ENCODE measurements around the gene AQP4. TPM values are rescaled to one million over a fixed set of nuclear protein-coding genes. Genes with fewer than 3 reads are reported as not detected.

Gene AQP4
- total RNA-seq, 1 experiment from 2014 or later: not detected

- no TSS peak for BruUV-seq (replicated peaks)
- intact Hi-C loops (cut with micrococcal nuclease): no loop called here
- no peak overlapping the region for H3K4me3 Mint-ChIP-seq (ENCODE audit: unreplicated experiment)
- TF ChIP-seq CTCF (IDR thresholded peaks at IDR 0.05; ENCODE audit: unreplicated experiment): no peak
- ChIA-PET POLR2A (interaction anchor here (0.7 kb wide), 1 partner anchor 116 kb away, joined by 3 read pairs; no protein-coding TSS in a partner anchor), CTCF (interaction anchor here (1.1 kb wide), 1 partner anchor 15 kb away, joined by 3 read pairs; no protein-coding TSS in a partner anchor)
- H3K27me3 Mint-ChIP-seq (ENCODE audit: insufficient read depth, unreplicated experiment): no peaks in the 10 kb centered on the region
- no peaks in the 10 kb centered on the region for H3K4me1 Mint-ChIP-seq (ENCODE audit: insufficient read depth, unreplicated experiment)
- no peak overlapping the region for H3K27ac Mint-ChIP-seq (ENCODE audit: low read depth, unreplicated experiment)
- no peak for DNase-seq (ENCODE audit: unreplicated experiment)
- no peaks in the 10 kb centered on the region for H3K9me3 Mint-ChIP-seq (ENCODE audit: unreplicated experiment)
- no peaks in the 10 kb centered on the region for H3K36me3 Mint-ChIP-seq (ENCODE audit: insufficient read depth, unreplicated experiment)
These were observed 37.9 kb downstream of the AQP4 start for GRCh38 chr18:26827581-26827980.

DNA sequence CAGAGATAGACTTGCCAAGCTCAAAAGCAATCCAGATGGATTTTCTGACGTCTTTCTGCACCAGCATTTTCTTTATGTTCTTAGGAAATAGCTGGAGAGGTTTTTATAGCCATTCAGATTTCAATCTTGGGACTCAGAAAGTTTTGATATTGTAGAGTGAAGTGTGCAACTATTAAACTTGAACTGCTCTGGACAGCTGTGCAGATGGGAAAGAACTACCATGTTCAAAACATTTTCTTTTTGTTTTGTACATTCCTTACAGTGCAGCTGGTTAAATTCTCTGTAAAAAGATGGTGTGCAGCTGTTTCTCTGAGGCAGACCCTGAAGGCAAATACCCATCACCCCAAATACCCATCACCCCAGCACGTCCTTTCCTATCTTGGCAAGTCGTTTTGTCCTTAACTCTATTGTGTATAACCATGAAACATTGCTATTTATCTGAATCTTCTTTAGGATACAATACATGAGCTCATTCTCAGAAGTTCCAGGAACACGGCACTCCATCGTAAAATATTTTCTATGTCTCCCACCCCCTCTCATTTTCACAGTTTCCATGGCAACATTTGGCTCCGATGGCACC, 38.8 kb downstream of the AQP4 start:
- intact Hi-C loops (cut with micrococcal nuclease): no loop called here
- CTCF ChIA-PET: interaction anchor here (0.6 kb wide), 1 partner anchor 38 kb away, joined by 3 read pairs; no protein-coding TSS in a partner anchor
- Mint-ChIP-seq H3K27me3 (ENCODE audit: insufficient read depth, unreplicated experiment) (no peaks in the 10 kb centered on the region), H3K27ac (ENCODE audit: low read depth, unreplicated experiment) (no peak overlapping the region), H3K4me1 (ENCODE audit: insufficient read depth, unreplicated experiment) (no peaks in the 10 kb centered on the region), H3K9me3 (ENCODE audit: unreplicated experiment) (no peaks in the 10 kb centered on the region), H3K4me3 (ENCODE audit: unreplicated experiment) (no peak overlapping the region), H3K36me3 (ENCODE audit: insufficient read depth, unreplicated experiment) (no peaks in the 10 kb centered on the region)
- POLR2A ChIA-PET: no interaction called here
- no TSS peak for BruUV-seq (replicated peaks)
- no peak for TF ChIP-seq CTCF (IDR thresholded peaks at IDR 0.05; ENCODE audit: unreplicated experiment)
- no peak for DNase-seq (ENCODE audit: unreplicated experiment)

GRCh38 chr18:26821181-26821580, 44.3 kb downstream of the AQP4 start:
- intact Hi-C loops (cut with micrococcal nuclease): no loop called here
- no peak overlapping the region for H3K27ac Mint-ChIP-seq (ENCODE audit: low read depth, unreplicated experiment)
- BruUV-seq (replicated peaks): no TSS peak
- no peak overlapping the region for H3K4me3 Mint-ChIP-seq (ENCODE audit: unreplicated experiment)
- no peaks in the 10 kb centered on the region for H3K4me1 Mint-ChIP-seq (ENCODE audit: insufficient read depth, unreplicated experiment)
- no peak for TF ChIP-seq CTCF (IDR thresholded peaks at IDR 0.05; ENCODE audit: unreplicated experiment)
- no peaks in the 10 kb centered on the region for H3K27me3 Mint-ChIP-seq (ENCODE audit: insufficient read depth, unreplicated experiment)
- H3K9me3 Mint-ChIP-seq (ENCODE audit: unreplicated experiment): no peaks in the 10 kb centered on the region
- ChIA-PET POLR2A (interaction anchor here (0.7 kb wide), 1 partner anchor 123 kb away, joined by 3 read pairs; no protein-coding TSS in a partner anchor), CTCF (interaction anchor here (0.6 to 1.2 kb wide), 3 partner anchors 10 to 77 kb away, joined by 3 to 4 read pairs (median 3); no protein-coding TSS in a partner anchor)
- no peaks in the 10 kb centered on the region for H3K36me3 Mint-ChIP-seq (ENCODE audit: insufficient read depth, unreplicated experiment)
- DNase-seq (ENCODE audit: unreplicated experiment): no peak

GRCh38 chr18:26819046-26819445, 46.5 kb downstream of the AQP4 start:
- TF ChIP-seq CTCF (IDR thresholded peaks at IDR 0.05; ENCODE audit: unreplicated experiment): no peak
- intact Hi-C loops (cut with micrococcal nuclease): loop anchor here (10.0 kb wide), 2 partner anchors 476 to 786 kb away; no protein-coding TSS in a partner anchor
- H3K4me1 Mint-ChIP-seq (ENCODE audit: insufficient read depth, unreplicated experiment): no peaks in the 10 kb centered on the region
- no TSS peak for BruUV-seq (replicated peaks)
- no peak overlapping the region for H3K27ac Mint-ChIP-seq (ENCODE audit: low read depth, unreplicated experiment)
- CTCF ChIA-PET: interaction anchor here (0.7 kb wide), 1 partner anchor 16 kb away, joined by 4 read pairs; no protein-coding TSS in a partner anchor
- DNase-seq (ENCODE audit: unreplicated experiment): no peak
- H3K27me3 Mint-ChIP-seq (ENCODE audit: insufficient read depth, unreplicated experiment): no peaks in the 10 kb centered on the region
- POLR2A ChIA-PET: no interaction called here
- no peaks in the 10 kb centered on the region for H3K36me3 Mint-ChIP-seq (ENCODE audit: insufficient read depth, unreplicated experiment)
- no peaks in the 10 kb centered on the region for H3K9me3 Mint-ChIP-seq (ENCODE audit: unreplicated experiment)
- H3K4me3 Mint-ChIP-seq (ENCODE audit: unreplicated experiment): no peak overlapping the region

All from MCF 10A (cell line).